ENCODE measurements around the gene FANCC. TPM values are rescaled to one million over a fixed set of nuclear protein-coding genes. Genes with fewer than 3 reads are reported as not detected.

Gene FANCC
- total RNA-seq, 1 donor: 5.4 TPM

GRCh38 chr9:95363051-95363841, 45.7 kb upstream of the FANCC start:
- no peak overlapping the region for H3K27ac ChIP-seq (ENCODE audit: low read depth, low read length)
- no peaks in the 10 kb centered on the region for H3K9me3 ChIP-seq (ENCODE audit: low read depth, low read length)
- H2AFZ ChIP-seq (ENCODE audit: low read length): no peak overlapping the region
- H3K4me1 ChIP-seq (ENCODE audit: insufficient read depth, low read length): no peaks in the 10 kb centered on the region
- TF ChIP-seq CTCF (IDR thresholded peaks at IDR 0.05; ENCODE audit: extremely low read depth, low read depth, low read length): no peak
- no peaks in the 10 kb centered on the region for H3K79me2 ChIP-seq (ENCODE audit: insufficient read depth, low read length)
- no peak for DNase-seq (ENCODE audit: insufficient read length, low spot score, missing footprints)
- no peaks in the 10 kb centered on the region for H3K36me3 ChIP-seq (ENCODE audit: insufficient read depth, low read length)
- no peak overlapping the region for H3K4me2 ChIP-seq (ENCODE audit: insufficient read depth, low read length)
- no peaks in the 10 kb centered on the region for H4K20me1 ChIP-seq (ENCODE audit: insufficient read depth, low read length)
- no peak overlapping the region for H3K4me3 ChIP-seq (ENCODE audit: insufficient read depth, low read length)
- H3K27me3 ChIP-seq (ENCODE audit: insufficient read depth, low read length): peaks cover 18% of the 10 kb centered on the region

GRCh38 chr9:95360866-95361265, 43.4 kb upstream of the FANCC start:
- H4K20me1 ChIP-seq (ENCODE audit: insufficient read depth, low read length): no peaks in the 10 kb centered on the region
- TF ChIP-seq CTCF (IDR thresholded peaks at IDR 0.05; ENCODE audit: extremely low read depth, low read depth, low read length): no peak
- no peaks in the 10 kb centered on the region for H3K79me2 ChIP-seq (ENCODE audit: insufficient read depth, low read length)
- H3K4me3 ChIP-seq (ENCODE audit: insufficient read depth, low read length): no peak overlapping the region
- peaks cover 18% of the 10 kb centered on the region for H3K27me3 ChIP-seq (ENCODE audit: insufficient read depth, low read length)
- DNase-seq (ENCODE audit: insufficient read length, low spot score, missing footprints): no peak
- H3K4me1 ChIP-seq (ENCODE audit: insufficient read depth, low read length): no peaks in the 10 kb centered on the region
- no peaks in the 10 kb centered on the region for H3K9me3 ChIP-seq (ENCODE audit: low read depth, low read length)
- no peak overlapping the region for H2AFZ ChIP-seq (ENCODE audit: low read length)
- H3K36me3 ChIP-seq (ENCODE audit: insufficient read depth, low read length): no peaks in the 10 kb centered on the region
- H3K4me2 ChIP-seq (ENCODE audit: insufficient read depth, low read length): no peak overlapping the region
- H3K27ac ChIP-seq (ENCODE audit: low read depth, low read length): no peak overlapping the region

GRCh38 chr9:95357316-95357715, 39.8 kb upstream of the FANCC start:
- Histone ChIP-seq H2AFZ (ENCODE audit: low read length) (no peak overlapping the region), H4K20me1 (ENCODE audit: insufficient read depth, low read length) (no peaks in the 10 kb centered on the region)
- no peak for DNase-seq (ENCODE audit: insufficient read length, low spot score, missing footprints)

More at GRCh38 chr9:95357316-95357715, 39.8 kb upstream of the FANCC start:
- no peak overlapping the region for H3K4me3 ChIP-seq (ENCODE audit: insufficient read depth, low read length)
- H3K27ac ChIP-seq (ENCODE audit: low read depth, low read length): no peak overlapping the region
- no peaks in the 10 kb centered on the region for H3K4me1 ChIP-seq (ENCODE audit: insufficient read depth, low read length)
- no peaks in the 10 kb centered on the region for H3K9me3 ChIP-seq (ENCODE audit: low read depth, low read length)
- H3K4me2 ChIP-seq (ENCODE audit: insufficient read depth, low read length): no peak overlapping the region
- no peaks in the 10 kb centered on the region for H3K36me3 ChIP-seq (ENCODE audit: insufficient read depth, low read length)
- H3K79me2 ChIP-seq (ENCODE audit: insufficient read depth, low read length): no peaks in the 10 kb centered on the region
- TF ChIP-seq CTCF (IDR thresholded peaks at IDR 0.05; ENCODE audit: extremely low read depth, low read depth, low read length): no peak
- H3K27me3 ChIP-seq (ENCODE audit: insufficient read depth, low read length): no peaks in the 10 kb centered on the region

All from osteoblast (primary cell).